ENCODE results near the gene EIF3F.
"Not testable (repeated sequence)": the region's sequence is repeated elsewhere in the genome, so short reads cannot be mapped to it uniquely, and the experiment has no call there.

The EIF3F gene

GRCh38 chr11:7986768-7987559 lies at the start of gene EIF3F:
Gene EIF3F, plus strand, starts transcription at chr11:7987337. Its CDS starts 16 bp downstream, at chr11:7987353.
- peak; percentile 99 for DNase-seq (ENCODE audit: low read depth)

- no peak for DNase-seq (ENCODE audit: low read depth)
Measured at GRCh38 chr11:7941146-7941545, 46.0 kb upstream of the EIF3F start.

- DNase-seq (ENCODE audit: low read depth): no peak
Measured at GRCh38 chr11:7941608-7942007, 45.5 kb upstream of the EIF3F start, which contains the start of gene OR10A3. Gene OR10A3, minus strand, starts transcription at chr11:7941708. Its CDS starts 2,188 bp downstream, at chr11:7939520.

GRCh38 chr11:7944123-7944522 lies 43.0 kb upstream of the EIF3F start:
- no peak for DNase-seq (ENCODE audit: low read depth)

- no peak for DNase-seq (ENCODE audit: low read depth)
Measured at GRCh38 chr11:7949934-7950333, 37.2 kb upstream of the EIF3F start.

GRCh38 chr11:7955191-7955590 lies 31.9 kb upstream of the EIF3F start:
- no peak for DNase-seq (ENCODE audit: low read depth)

GRCh38 chr11:7964261-7964660 lies 22.9 kb upstream of the EIF3F start:
- DNase-seq (ENCODE audit: low read depth): no peak

- DNase-seq (ENCODE audit: low read depth): peak; percentile 77
Measured at GRCh38 chr11:7964873-7965272, 22.3 kb upstream of the EIF3F start.

- peak; percentile 83 for DNase-seq (ENCODE audit: low read depth)
Measured at GRCh38 chr11:7965386-7965785, 21.8 kb upstream of the EIF3F start, which contains the start of gene NLRP10. Gene NLRP10, minus strand, starts transcription at chr11:7965447. Its CDS starts 1,952 bp downstream, at chr11:7963495.

GRCh38 chr11:7967097-7967496 lies 20.0 kb upstream of the EIF3F start:
- DNase-seq (ENCODE audit: low read depth): no peak

- DNase-seq (ENCODE audit: low read depth): no peak
Measured at GRCh38 chr11:7967826-7968225, 19.3 kb upstream of the EIF3F start.

GRCh38 chr11:7968686-7969085 lies 18.5 kb upstream of the EIF3F start:
- DNase-seq (ENCODE audit: low read depth): no peak

- no peak for DNase-seq (ENCODE audit: low read depth)
Measured at GRCh38 chr11:7969756-7970646, 17.1 kb upstream of the EIF3F start.

- peak; percentile 8 for DNase-seq (ENCODE audit: low read depth)
Measured at GRCh38 chr11:7971846-7972245, 15.3 kb upstream of the EIF3F start.

- DNase-seq (ENCODE audit: low read depth): no peak
Measured at GRCh38 chr11:7973011-7973410, 14.1 kb upstream of the EIF3F start.

- no peak for DNase-seq (ENCODE audit: low read depth)
Measured at GRCh38 chr11:7974668-7975067, 12.5 kb upstream of the EIF3F start.

GRCh38 chr11:7977232-7977917 lies 9.8 kb upstream of the EIF3F start:
- peak; percentile 43 for DNase-seq (ENCODE audit: low read depth)

GRCh38 chr11:7981619-7982157 lies 5.4 kb upstream of the EIF3F start:
- no peak for DNase-seq (ENCODE audit: low read depth)

- no peak for DNase-seq (ENCODE audit: low read depth)
Measured at GRCh38 chr11:7982582-7983119, 4.5 kb upstream of the EIF3F start.

- no peak for DNase-seq (ENCODE audit: low read depth)
Measured at GRCh38 chr11:7983832-7984590, 3.1 kb upstream of the EIF3F start.

GRCh38 chr11:7987560-7987883 lies 385 bp downstream of the EIF3F start:
- DNase-seq (ENCODE audit: low read depth): not testable (repeated sequence)
